GM12878 (cell line): ENCODE results near the gene HEATR9. TPM values are rescaled to one million over a fixed set of nuclear protein-coding genes. Genes with fewer than 3 reads are reported as not detected.

Experiments used
- BMI1 ChIP-seq: fragments of 450-650 bp; IDR thresholded peaks from 2 replicates; pipeline ENCODE4 v1.6.1; 2016; ENCODE audit warnings: mild to moderate bottlenecking, moderate library complexity, borderline replicate concordance
- CHD4 ChIP-seq: fragments of 200-600 bp; sonication (generic); IDR thresholded peaks from 2 replicates; pipeline ENCODE4 v1.6.1; 2016; ENCODE audit warnings: mild to moderate bottlenecking
- DPF2 ChIP-seq: fragments of 450-650 bp; IDR thresholded peaks from 2 replicates; pipeline ENCODE4 v1.6.1; 2017; ENCODE audit warnings: mild to moderate bottlenecking
- EZH2 ChIP-seq: IDR thresholded peaks from 2 replicates; pipeline ENCODE4 v1.6.1; 2012; ENCODE audit warnings: low read depth, mild to moderate bottlenecking, control low read depth, inconsistent platforms, low read length, borderline replicate concordance; ENCODE audit not compliant: control insufficient read depth
- GATAD2B ChIP-seq: fragments of 450-650 bp; conservative IDR thresholded peaks from 2 replicates; pipeline ENCODE4 v1.6.1; 2017; ENCODE audit warnings: low read depth, mild to moderate bottlenecking, moderate library complexity
- IRF4 ChIP-seq: IDR thresholded peaks from 2 replicates; pipeline ENCODE4 v1.6.1; 2011; ENCODE audit warnings: low read depth, low read length
- KLF5 ChIP-seq: fragments of 450-650 bp; IDR thresholded peaks from 2 replicates; pipeline ENCODE4 v1.6.1; 2014; ENCODE audit warnings: mild to moderate bottlenecking; ENCODE audit not compliant: partially characterized antibody
- NFIC ChIP-seq: IDR thresholded peaks from 2 replicates; pipeline ENCODE4 v1.6.1; 2012; ENCODE audit warnings: low read depth, mild to moderate bottlenecking, inconsistent platforms, low read length, moderate library complexity
- PAX8 ChIP-seq: fragments of 450-650 bp; IDR thresholded peaks from 2 replicates; pipeline ENCODE4 v1.6.1; 2017; ENCODE audit warnings: mild to moderate bottlenecking, moderate library complexity
- POLR2AphosphoS2 ChIP-seq: IDR thresholded peaks from 2 replicates; pipeline ENCODE4 v1.6.1; 2011; ENCODE audit warnings: low read depth, mild to moderate bottlenecking, low read length, improper control_type of control experiment, moderate library complexity
- RAD51 ChIP-seq: fragments of 450-650 bp; IDR thresholded peaks from 2 replicates; pipeline ENCODE4 v1.6.1; 2016; ENCODE audit warnings: moderate library complexity, mild to moderate bottlenecking, inconsistent platforms
- TCF3 ChIP-seq: IDR thresholded peaks from 2 replicates; pipeline ENCODE4 v1.6.1; 2012; ENCODE audit warnings: low read depth, mild to moderate bottlenecking, low read length, borderline replicate concordance; ENCODE audit not compliant: insufficient read depth
- YY1 ChIP-seq: IDR thresholded peaks from 2 replicates; pipeline ENCODE4 v1.6.1; 2011; ENCODE audit warnings: low read depth, mild to moderate bottlenecking, low read length
- ZNF24 ChIP-seq: fragments of 450-650 bp; IDR thresholded peaks from 2 replicates; pipeline ENCODE4 v1.6.1; 2017; ENCODE audit warnings: antibody characterized with exemption, mild to moderate bottlenecking
- ZNF384 ChIP-seq: IDR thresholded peaks from 2 replicates; pipeline ENCODE4 v1.6.1; 2012; ENCODE audit warnings: low read depth, mild to moderate bottlenecking, low read length, improper control_type of control experiment, borderline replicate concordance
- polyA plus RNA-seq, 11 experiments: library from polyadenylated mRNA; depleted of rRNA in 4 of 11; unstranded in 6 of 11; stranded (reverse) in 5 of 11; fragments of >200 nt; fragmentation: Nextera tagmentation in 4 of 11; fragmentation: Illumina TruSeq in 1 of 11; extraction: Ambion mirVana in 4 of 11; extraction: Trizol in 1 of 11; gene quantifications; 1 replicate in 1 of 11; 2 replicates in 10 of 11; pipeline versions ENCODE4 v1.2.1 to v1.2.3, GENCODE V29; 2011 to 2016; ENCODE audit warnings: inconsistent platforms in 2 of 11, missing spikeins in 2 of 11, low read depth in 1 of 11
- total RNA-seq, 4 experiments: library from RNA; depleted of rRNA in 3 of 4; stranded (reverse); fragments of >200 nt in 3 of 4; fragmentation: Illumina TruSeq in 1 of 4; extraction: Trizol in 1 of 4; gene quantifications; 2 replicates each; pipeline versions ENCODE4 v1.2.1 to v1.2.3, GENCODE V29; 2013 to 2021
- TF ChIP-seq, protein P1 (sequence below): fragments of 450-650 bp; IDR thresholded peaks from 2 replicates; pipeline ENCODE4 v1.6.1; 2017; ENCODE audit warnings: mild to moderate bottlenecking, low read depth, inconsistent platforms; ENCODE audit not compliant: poor library complexity, severe bottlenecking
- TF ChIP-seq, protein P2 (sequence below): IDR thresholded peaks from 2 replicates; pipeline ENCODE4 v1.6.1; 2012; ENCODE audit warnings: low read depth, low read length, improper control_type of control experiment
- TF ChIP-seq, protein P3 (sequence below): fragments of 450-650 bp; formaldehyde crosslinking; IDR thresholded peaks from 2 replicates; pipeline ENCODE4 v1.4.0; 2022; ENCODE audit warnings: mild to moderate bottlenecking, moderate library complexity
- TF ChIP-seq, protein P4 (sequence below): fragments of 450-650 bp; formaldehyde crosslinking; IDR thresholded peaks from 2 replicates; pipeline ENCODE4 v1.5.0; 2022; ENCODE audit warnings: mild to moderate bottlenecking, missing genetic modification characterization

Gene HEATR9
- total and polyA plus RNA-seq, 10 of the 15 experiments (the other 5 are each of a cell fraction or from before 2014, with no cell fraction given) = 0.04 to 0.43 (median 0.13) TPM; not detected in 2

DNA sequence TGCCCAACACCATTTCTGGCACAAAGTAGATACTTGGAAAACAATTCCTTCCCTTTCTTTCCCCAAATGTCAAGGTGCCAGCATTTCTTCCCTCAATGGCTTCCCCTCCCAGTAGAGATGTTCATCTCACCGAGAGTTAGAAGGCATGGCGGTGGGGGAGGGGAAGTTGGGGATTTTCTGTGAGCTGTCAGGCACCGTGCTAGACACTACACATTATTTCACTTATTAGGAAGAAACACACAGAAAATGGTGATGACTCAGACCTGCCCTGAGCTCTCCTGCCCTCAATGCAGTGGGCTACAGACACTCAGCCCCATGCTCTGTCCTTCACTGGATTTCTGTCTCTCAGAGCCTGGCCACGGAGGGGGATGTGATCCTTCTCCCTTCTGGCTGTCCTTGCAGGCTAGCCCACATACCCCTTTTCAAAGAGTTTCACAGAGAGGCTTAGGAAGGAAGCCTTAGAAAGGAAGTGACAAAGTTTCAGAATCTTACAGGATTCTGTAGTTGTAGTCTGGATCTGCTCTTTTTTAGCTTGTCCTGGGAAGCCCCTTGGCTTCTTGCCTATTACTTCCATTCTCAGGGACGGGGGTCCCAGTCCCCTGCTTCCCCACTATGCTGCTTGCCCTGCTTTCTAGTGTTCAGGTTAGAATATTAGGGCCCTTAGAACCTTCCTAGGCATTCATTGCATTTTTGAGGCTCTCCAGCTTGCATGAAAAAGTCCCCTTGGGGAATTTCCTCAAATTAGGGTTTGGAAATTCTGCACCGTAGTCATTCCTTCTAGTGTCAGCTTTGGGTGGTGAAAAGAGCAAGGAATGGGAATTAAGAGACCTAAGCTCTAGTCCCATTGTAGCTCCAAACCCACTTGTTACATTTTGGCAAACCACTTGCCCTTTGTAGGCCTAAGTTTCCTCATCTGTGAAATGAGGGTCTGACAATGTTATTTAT, 23.7 kb upstream of the HEATR9 start (continued):
- TF ChIP-seq, protein P1, sequence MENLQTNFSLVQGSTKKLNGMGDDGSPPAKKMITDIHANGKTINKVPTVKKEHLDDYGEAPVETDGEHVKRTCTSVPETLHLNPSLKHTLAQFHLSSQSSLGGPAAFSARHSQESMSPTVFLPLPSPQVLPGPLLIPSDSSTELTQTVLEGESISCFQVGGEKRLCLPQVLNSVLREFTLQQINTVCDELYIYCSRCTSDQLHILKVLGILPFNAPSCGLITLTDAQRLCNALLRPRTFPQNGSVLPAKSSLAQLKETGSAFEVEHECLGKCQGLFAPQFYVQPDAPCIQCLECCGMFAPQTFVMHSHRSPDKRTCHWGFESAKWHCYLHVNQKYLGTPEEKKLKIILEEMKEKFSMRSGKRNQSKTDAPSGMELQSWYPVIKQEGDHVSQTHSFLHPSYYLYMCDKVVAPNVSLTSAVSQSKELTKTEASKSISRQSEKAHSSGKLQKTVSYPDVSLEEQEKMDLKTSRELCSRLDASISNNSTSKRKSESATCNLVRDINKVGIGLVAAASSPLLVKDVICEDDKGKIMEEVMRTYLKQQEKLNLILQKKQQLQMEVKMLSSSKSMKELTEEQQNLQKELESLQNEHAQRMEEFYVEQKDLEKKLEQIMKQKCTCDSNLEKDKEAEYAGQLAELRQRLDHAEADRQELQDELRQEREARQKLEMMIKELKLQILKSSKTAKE = peak; percentile 60
- TF ChIP-seq CHD4 (no peak), ZNF24 (peak; percentile 20; the same call in 1 of the 2 replicates), KLF5 (no peak), DPF2 (peak; percentile 70; the same call in 1 of the 2 replicates), NFIC (peak; percentile 68), YY1 (no peak), POLR2AphosphoS2 (no peak), BMI1 (no peak), EZH2 (no peak), ZNF384 (no peak), GATAD2B (0 out of 2 replicates have a peak, but pooled peaks have one; percentile 5), IRF4 (no peak), TCF3 (no peak), PAX8 (no peak), RAD51 (no peak)
- TF ChIP-seq, protein P2, sequence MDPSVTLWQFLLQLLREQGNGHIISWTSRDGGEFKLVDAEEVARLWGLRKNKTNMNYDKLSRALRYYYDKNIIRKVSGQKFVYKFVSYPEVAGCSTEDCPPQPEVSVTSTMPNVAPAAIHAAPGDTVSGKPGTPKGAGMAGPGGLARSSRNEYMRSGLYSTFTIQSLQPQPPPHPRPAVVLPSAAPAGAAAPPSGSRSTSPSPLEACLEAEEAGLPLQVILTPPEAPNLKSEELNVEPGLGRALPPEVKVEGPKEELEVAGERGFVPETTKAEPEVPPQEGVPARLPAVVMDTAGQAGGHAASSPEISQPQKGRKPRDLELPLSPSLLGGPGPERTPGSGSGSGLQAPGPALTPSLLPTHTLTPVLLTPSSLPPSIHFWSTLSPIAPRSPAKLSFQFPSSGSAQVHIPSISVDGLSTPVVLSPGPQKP = no peak
- TF ChIP-seq, protein P3, sequence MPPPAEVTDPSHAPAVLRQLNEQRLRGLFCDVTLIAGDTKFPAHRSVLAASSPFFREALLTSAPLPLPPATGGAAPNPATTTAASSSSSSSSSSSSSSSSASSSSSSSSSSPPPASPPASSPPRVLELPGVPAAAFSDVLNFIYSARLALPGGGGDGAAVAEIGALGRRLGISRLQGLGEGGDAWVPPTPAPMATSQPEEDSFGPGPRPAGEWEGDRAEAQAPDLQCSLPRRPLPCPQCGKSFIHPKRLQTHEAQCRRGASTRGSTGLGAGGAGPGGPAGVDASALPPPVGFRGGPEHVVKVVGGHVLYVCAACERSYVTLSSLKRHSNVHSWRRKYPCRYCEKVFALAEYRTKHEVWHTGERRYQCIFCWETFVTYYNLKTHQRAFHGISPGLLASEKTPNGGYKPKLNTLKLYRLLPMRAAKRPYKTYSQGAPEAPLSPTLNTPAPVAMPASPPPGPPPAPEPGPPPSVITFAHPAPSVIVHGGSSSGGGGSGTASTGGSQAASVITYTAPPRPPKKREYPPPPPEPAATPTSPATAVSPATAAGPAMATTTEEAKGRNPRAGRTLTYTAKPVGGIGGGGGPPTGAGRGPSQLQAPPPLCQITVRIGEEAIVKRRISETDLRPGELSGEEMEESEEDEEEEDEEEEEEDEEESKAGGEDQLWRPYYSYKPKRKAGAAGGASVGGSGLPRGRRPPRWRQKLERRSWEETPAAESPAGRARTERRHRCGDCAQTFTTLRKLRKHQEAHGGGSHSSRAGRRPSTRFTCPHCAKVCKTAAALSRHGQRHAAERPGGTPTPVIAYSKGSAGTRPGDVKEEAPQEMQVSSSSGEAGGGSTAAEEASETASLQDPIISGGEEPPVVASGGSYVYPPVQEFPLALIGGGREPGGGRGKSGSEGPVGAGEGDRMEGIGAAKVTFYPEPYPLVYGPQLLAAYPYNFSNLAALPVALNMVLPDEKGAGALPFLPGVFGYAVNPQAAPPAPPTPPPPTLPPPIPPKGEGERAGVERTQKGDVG (CRISPR knock-in tag) = no peak
- TF ChIP-seq, protein P4, sequence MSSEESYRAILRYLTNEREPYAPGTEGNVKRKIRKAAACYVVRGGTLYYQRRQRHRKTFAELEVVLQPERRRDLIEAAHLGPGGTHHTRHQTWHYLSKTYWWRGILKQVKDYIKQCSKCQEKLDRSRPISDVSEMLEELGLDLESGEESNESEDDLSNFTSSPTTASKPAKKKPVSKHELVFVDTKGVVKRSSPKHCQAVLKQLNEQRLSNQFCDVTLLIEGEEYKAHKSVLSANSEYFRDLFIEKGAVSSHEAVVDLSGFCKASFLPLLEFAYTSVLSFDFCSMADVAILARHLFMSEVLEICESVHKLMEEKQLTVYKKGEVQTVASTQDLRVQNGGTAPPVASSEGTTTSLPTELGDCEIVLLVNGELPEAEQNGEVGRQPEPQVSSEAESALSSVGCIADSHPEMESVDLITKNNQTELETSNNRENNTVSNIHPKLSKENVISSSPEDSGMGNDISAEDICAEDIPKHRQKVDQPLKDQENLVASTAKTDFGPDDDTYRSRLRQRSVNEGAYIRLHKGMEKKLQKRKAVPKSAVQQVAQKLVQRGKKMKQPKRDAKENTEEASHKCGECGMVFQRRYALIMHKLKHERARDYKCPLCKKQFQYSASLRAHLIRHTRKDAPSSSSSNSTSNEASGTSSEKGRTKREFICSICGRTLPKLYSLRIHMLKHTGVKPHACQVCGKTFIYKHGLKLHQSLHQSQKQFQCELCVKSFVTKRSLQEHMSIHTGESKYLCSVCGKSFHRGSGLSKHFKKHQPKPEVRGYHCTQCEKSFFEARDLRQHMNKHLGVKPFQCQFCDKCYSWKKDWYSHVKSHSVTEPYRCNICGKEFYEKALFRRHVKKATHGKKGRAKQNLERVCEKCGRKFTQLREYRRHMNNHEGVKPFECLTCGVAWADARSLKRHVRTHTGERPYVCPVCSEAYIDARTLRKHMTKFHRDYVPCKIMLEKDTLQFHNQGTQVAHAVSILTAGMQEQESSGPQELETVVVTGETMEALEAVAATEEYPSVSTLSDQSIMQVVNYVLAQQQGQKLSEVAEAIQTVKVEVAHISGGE (CRISPR knock-in tag) = no peak
